ENCODE measurements around the gene PHLDA3. TPM values are rescaled to one million over a fixed set of nuclear protein-coding genes. Genes with fewer than 3 reads are reported as not detected.

Gene PHLDA3
- total RNA-seq, 4 donors from 2014 or later: 7.4 to 91.8 (median 62.7) TPM

DNA sequence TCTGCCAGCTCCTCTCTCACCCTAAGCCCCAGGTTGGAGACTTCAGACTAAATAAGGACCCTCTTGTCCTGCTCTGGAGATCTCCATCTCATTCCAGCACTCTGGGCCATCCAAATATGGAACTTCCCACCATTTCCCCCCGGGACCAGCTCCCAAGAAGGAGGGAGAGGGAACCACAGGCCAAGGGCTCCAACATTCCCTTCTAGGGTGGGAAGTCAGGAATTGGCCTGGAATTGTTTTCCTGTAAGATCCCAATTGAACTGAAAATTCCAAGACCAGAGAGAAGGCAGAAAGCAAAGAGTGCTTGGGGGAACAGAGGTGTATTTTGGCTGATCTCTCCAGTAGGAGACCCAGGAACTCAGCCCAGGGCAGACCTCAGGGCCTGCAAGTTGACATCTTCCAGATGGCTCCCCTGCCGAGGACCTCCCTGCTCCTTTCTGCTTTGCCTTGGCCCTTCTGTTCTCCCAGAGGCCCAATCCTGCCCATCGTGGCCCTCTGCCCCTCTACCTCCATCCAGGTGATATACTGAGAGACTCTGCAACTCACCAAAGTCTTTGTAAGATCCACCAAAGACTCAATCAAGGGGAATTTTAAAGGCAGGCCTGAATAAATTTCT lies 23.0 kb upstream of the PHLDA3 start:
- no peak overlapping the region for H3K4me3 ChIP-seq
- no peaks in the 10 kb centered on the region for H3K36me3 ChIP-seq
- no peaks in the 10 kb centered on the region for H3K9me3 ChIP-seq
- peak overlapping the region; percentile 22 to 77 (median 49) for H3K27ac ChIP-seq
- in situ Hi-C loops (cut with MboI; ENCODE audit: low sequenced_read_pairs in 4 of 4) (no loop called here), intact Hi-C loops (cut with DNase I; ENCODE audit: low total_unique reads) (no loop called here)
- H3K27me3 ChIP-seq: no peaks in the 10 kb centered on the region
- ATAC-seq (no peak), DNase-seq (no peak)
- peaks cover 57 to 65% of the 10 kb centered on the region in 2 donors for H3K4me1 ChIP-seq
- TF ChIP-seq POLR2A (IDR thresholded peaks at IDR 0.05): no peak
- TF ChIP-seq, protein P1, sequence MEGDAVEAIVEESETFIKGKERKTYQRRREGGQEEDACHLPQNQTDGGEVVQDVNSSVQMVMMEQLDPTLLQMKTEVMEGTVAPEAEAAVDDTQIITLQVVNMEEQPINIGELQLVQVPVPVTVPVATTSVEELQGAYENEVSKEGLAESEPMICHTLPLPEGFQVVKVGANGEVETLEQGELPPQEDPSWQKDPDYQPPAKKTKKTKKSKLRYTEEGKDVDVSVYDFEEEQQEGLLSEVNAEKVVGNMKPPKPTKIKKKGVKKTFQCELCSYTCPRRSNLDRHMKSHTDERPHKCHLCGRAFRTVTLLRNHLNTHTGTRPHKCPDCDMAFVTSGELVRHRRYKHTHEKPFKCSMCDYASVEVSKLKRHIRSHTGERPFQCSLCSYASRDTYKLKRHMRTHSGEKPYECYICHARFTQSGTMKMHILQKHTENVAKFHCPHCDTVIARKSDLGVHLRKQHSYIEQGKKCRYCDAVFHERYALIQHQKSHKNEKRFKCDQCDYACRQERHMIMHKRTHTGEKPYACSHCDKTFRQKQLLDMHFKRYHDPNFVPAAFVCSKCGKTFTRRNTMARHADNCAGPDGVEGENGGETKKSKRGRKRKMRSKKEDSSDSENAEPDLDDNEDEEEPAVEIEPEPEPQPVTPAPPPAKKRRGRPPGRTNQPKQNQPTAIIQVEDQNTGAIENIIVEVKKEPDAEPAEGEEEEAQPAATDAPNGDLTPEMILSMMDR (IDR thresholded peaks at IDR 0.05 in 4 of 5, conservative IDR thresholded peaks at IDR 0.05 in 1 of 5): no peak

DNA sequence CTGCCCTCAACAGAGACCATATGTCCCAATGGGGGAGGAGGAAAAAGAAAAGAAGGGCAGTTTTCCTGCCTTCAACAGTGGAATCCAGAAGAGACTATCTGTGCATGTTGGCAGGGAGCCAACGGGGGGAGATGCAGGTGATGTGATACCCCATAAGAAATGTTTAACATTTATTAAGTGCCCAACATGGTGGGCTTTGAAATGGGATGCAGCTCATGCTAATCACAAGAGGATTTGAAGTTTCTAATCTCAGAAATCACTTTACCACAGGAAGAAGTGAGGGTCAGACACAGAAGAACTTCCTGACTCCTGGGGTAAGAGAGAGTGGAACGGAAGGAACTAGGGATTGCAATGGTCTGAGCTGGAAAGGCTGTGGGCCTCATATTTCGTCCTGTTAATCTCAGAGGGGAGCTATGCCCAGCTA lies 21.7 kb upstream of the PHLDA3 start:
- H3K4me1 ChIP-seq: peaks cover 47 to 55% of the 10 kb centered on the region in 2 donors
- TF ChIP-seq POLR2A (IDR thresholded peaks at IDR 0.05): no peak
- TF ChIP-seq, protein P1 (IDR thresholded peaks at IDR 0.05 in 4 of 5, conservative IDR thresholded peaks at IDR 0.05 in 1 of 5): no peak
- in situ Hi-C loops (cut with MboI; ENCODE audit: low sequenced_read_pairs in 4 of 4) (no loop called here), intact Hi-C loops (cut with DNase I; ENCODE audit: low total_unique reads) (no loop called here)
- no peaks in the 10 kb centered on the region for H3K36me3 ChIP-seq
- no peak for ATAC-seq
- H3K4me3 ChIP-seq: no peak overlapping the region
- no peaks in the 10 kb centered on the region for H3K27me3 ChIP-seq
- no peak for DNase-seq
- peak overlapping the region in 1 of 4 donors; percentile 77 for H3K27ac ChIP-seq
- H3K9me3 ChIP-seq: no peaks in the 10 kb centered on the region

DNA sequence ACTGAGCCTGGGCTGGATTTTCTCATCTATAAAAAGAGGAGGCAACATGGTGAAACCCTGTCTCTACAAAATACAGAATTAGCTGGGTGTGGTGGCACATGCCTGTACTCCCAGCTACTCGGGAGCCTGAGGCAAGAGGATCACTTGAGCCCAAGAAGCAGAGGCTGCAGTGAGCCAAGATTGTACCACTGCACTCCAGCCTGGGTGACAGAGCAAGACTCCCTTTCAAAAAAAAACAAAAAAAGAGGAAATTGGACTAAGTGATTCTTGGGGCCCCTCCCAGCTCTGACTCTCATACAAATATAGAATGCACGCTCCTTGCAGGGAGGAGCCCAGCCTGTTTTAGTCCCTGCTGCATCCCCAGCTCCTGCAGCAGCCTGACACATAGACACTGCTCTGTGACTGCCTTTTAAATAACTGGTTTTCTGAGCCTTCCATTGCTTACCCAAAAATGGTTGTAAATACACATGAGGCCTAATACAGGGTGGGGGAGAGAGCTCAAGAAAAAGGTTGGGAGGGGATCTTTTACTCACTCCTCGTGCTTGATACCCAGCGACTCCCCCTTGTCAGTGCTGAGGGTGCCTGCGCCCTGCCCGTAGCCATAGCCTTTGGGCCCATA lies 20.8 kb upstream of the PHLDA3 start:
- ATAC-seq: no peak
- no peak for DNase-seq
- Histone ChIP-seq H3K4me3 (no peak overlapping the region), H3K27me3 (no peaks in the 10 kb centered on the region), H3K4me1 (peaks cover 39 to 45% of the 10 kb centered on the region in 2 donors), H3K9me3 (no peaks in the 10 kb centered on the region), H3K36me3 (no peaks in the 10 kb centered on the region), H3K27ac (peak overlapping the region in 2 of 4 donors; percentile 51 to 55)
- no peak for TF ChIP-seq POLR2A (IDR thresholded peaks at IDR 0.05)
- TF ChIP-seq, protein P1 (IDR thresholded peaks at IDR 0.05 in 4 of 5, conservative IDR thresholded peaks at IDR 0.05 in 1 of 5): no peak
- in situ Hi-C loops (cut with MboI; ENCODE audit: low sequenced_read_pairs in 4 of 4) (no loop called here), intact Hi-C loops (cut with DNase I; ENCODE audit: low total_unique reads) (no loop called here)

DNA sequence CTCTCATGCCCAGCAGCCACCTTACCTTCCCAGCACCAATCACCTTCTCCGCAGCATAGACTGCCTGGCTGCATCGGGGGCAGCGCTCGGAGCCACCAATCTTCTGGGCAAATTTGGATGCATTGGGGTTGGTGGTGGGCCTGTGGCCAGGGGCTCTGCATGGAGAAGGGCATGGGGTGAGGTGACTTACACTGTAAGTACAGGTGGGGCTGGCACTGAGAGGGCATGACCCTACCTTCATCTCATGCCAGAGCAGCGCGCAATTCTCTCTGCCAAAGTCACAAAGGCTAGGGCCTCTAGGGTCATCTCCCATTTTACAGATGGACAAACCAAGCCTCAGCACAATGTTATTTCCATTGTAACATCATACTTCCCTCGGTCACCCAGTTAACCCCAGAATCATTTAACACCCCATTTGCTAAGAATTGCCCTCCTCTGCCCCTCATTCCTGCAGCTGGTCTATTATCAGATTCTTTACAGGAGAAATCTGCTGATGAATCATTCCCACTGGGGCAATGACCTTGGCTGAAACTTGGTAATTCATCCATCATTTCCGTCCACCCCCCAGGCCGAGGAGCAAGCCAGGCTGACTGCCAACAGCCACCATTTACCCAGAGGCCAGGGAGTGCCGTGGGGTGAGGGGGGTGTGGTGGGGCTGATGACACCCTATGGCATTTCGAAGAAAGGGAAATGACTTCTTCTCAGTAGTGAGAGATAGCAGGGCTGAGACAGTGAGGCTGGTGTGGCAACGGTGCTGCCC lies 20.0 kb upstream of the PHLDA3 start:
- Histone ChIP-seq H3K36me3 (no peaks in the 10 kb centered on the region), H3K4me3 (no peak overlapping the region), H3K9me3 (no peaks in the 10 kb centered on the region), H3K27me3 (no peaks in the 10 kb centered on the region), H3K27ac (peak overlapping the region in 2 of 4 donors; percentile 51 to 55), H3K4me1 (peaks cover 33 to 38% of the 10 kb centered on the region in 2 donors)
- no peak for TF ChIP-seq POLR2A (IDR thresholded peaks at IDR 0.05)
- TF ChIP-seq, protein P1 (IDR thresholded peaks at IDR 0.05 in 4 of 5, conservative IDR thresholded peaks at IDR 0.05 in 1 of 5): no peak
- no peak for ATAC-seq
- in situ Hi-C loops (cut with MboI; ENCODE audit: low sequenced_read_pairs in 4 of 4) (no loop called here), intact Hi-C loops (cut with DNase I; ENCODE audit: low total_unique reads) (no loop called here)
- no peak for DNase-seq
